ENCODE measurements around the gene CNTNAP2.
"Not testable (repeated sequence)": the region's sequence is repeated elsewhere in the genome, so short reads cannot be mapped to it uniquely, and the experiment has no call there.

Gene CNTNAP2

DNA sequence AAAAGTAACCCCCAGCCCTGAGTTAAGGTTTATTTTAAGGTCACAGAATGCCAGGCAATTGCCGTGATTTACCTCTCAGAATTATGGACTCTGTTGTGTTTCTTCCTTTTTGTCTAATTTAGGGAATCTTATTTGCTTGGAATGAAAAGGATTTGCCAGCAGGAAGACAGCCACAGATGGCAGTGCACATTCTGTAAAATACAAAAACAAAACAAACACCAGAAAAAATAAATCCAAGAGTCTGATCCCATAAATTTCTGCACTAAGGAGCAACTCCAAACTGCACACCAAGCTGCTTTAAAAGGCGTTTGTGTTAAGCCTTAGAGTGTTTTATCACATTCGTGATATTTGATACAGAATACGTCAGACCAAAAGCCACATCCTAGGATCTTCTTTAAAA lies 2275.0 kb downstream of the CNTNAP2 start:
- no peak for DNase-seq

DNA sequence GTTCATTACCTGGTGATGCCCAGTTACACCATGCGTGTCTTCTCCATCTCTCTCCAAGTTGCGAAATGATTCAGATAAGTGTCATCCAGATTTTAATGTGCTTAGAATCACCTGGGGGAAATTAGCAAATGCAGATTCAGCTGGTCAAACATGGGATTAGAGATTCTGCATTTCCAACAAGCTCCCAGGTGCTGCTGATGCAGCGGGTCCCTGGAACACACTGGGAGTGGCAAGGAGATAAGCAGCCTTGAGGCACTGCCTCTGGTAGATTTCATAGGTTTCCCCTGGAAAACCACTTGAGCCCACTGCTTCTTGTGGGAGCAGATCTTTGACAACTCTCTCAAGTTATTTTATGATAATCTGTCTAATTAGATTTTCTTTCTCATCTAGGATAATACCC lies 2278.0 kb downstream of the CNTNAP2 start:
- peak in 1 of 3 experiments; percentile 13 for DNase-seq

DNA sequence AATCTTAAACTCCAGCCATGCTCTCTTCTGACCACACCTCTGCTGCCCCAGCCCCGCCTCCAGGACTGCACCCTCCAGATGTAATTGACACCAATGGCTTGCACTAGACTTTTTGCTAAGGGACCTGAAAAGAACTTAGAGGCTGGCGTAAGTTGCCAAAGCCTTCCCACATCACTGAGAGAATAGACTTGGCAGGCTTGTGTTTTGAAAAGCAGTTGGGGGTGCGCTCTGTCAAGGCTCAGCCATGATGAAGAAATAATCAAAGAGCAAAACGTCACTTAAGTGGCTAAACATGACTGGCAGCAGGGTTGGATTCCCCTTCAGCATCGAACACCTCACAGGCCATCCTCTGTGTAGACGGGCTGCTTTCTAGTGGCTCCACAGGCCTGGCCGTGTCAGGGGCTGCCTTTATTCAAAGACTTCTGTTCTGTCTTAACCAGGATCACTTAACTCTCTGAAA lies 2278.8 kb downstream of the CNTNAP2 start:
- peak in 1 of 3 experiments; percentile 53 for DNase-seq

DNA sequence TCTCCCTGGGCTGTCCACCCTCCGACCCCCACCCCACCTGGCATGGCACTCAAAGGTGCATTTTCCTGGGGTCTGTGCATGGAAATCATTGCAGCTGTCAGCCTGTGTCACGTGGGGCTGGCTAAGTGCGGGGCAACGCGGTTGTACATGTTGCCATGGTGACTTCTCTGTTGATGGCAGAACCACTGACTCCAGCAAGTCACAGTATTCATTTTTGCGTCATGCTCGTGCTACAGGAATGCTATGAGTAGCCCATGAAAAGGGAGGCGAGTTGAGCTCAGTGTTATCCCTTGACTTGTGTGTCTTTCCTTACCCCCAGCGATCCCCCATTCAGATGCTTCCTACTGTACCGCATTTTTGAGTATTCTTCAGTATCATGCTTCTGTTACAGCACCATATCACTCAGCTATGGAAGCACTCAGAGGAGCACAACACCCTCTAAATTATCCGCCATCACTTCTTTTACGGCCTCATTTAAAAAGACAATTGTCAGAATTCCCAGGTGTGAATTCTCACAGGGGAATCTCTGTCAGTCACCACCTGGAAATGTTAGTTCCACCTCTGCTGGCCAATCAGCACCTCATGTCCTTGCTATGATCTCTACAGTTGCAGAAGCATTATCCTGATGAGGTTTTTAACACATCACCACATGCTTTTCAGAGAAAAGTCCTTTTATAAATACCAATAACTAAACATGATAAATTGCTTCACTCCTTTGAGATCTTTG lies 2279.6 kb downstream of the CNTNAP2 start:
- peak in 2 of 3 experiments; percentile 68 to 85 for DNase-seq

DNA sequence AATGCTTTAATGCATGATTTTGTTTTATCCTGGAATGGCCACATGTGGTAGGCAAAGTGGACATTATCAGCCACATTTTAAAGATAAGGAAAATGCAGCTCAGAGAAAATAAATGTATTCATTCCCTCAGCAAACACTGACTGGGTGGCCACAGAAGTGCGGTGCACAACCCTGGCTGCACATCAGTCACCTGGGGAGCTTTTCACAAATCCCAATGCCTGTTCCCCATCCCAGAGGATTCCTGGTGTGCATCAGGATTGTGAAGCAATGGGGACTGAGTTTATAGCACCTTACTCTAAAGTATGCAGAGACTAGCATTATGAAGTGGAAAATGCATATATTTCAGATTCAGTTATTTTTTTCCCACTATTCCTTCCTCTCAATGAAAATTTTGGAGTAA lies 2280.5 kb downstream of the CNTNAP2 start:
- no peak for DNase-seq

DNA sequence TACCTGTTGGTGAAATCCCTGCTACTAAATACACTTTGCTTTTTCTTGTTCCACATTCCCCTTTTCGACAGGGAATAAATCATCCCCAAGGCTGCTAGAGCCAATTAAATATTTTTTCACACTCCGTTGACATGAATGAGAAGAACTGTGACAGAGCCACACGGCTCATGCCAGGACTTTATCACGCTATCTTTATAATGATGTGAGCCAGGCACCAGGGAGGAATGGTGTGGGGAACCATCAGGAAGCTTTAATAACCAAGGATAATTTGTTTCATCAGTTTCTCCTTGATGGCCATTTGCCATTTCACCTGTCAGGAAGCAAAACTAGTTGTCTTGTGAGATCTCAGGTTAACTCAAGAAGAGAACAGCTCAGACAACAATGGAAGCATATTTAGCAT lies 2280.9 kb downstream of the CNTNAP2 start:
- peak in 2 of 3 experiments; percentile 12 to 58 for DNase-seq

DNA sequence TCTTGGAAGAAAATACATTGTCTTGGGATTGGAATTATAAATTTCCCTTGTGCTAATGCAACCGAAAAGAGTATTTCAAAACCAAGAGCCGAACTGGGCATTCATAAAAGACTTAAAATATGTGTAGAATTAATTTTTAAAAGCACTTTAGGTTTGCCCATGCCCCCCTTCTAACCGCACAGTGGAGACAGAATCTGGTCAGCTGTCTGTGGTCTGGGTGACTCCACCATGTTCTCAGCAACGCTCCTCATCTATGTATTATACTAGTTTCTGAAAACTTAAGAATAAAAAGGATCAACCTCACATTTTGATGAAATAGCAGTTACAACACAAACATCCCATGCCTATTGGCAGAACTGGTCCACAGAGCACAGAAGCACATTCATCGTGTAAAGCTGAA lies 2281.4 kb downstream of the CNTNAP2 start:
- no peak for DNase-seq

DNA sequence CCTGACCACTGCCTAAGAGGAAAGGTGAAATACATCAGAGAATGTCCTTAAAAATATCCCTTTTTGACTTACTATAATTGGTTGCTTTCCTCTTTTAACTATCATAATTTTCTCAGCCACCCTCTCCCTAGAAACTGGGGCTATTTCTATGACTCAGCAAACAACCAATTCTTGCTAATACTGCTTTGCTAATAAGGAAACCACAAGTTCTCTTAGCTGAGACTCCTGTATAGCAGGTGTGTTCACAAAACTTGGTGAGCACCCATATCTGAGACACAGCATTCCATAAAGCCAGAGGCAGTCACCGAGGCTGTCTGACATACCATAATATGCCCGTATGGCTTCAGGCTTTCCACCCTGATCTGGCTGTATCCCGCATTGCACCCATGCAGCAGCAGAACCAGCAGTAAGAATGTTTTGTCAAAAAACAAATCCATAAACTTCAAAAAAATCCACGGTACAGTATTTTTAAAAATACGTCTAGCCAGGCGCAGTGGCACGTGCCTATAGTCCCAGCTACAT lies 2282.3 kb downstream of the CNTNAP2 start:
- DNase-seq, result no peak

DNA sequence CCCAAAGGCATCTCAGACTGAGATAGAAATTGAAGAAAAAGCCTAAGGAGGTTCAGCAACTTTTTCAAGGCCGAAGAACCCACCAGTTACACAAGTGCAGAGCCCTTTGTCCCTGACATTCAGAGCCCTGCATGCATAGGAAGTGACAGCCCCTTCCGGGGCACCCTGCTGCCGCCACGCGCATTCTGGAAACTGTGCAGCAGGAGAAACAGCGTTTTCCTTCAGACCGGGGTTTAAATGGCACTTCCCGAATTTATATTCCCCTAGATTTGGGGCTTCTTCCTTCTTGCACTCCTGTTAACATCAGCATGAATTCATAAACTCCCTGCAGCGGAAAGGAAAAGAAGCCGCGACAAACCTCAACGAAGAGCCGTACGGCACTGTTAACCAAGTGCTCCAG lies 2283.5 kb downstream of the CNTNAP2 start:
- no peak for DNase-seq

DNA sequence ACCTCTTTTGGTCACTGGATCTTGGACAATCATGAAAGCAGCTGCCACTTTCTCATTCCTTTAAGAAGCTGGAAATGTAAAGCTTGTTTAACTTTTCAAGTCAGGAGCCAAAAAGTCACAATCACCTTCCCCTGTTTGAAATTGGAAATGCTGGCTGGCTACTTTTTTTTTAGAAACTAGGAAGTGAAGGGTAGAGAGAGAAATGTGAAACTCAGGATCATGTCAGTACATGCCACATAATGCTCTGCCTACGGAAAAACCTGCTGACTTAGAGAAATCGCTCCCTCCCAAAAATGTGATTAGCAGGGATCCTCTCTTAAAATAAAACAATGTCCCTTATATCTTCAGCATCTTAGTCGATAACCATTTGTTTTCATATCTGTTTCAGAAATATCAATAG lies 2285.6 kb downstream of the CNTNAP2 start:
- peak in 2 of 3 experiments; percentile 11 to 59 for DNase-seq

DNA sequence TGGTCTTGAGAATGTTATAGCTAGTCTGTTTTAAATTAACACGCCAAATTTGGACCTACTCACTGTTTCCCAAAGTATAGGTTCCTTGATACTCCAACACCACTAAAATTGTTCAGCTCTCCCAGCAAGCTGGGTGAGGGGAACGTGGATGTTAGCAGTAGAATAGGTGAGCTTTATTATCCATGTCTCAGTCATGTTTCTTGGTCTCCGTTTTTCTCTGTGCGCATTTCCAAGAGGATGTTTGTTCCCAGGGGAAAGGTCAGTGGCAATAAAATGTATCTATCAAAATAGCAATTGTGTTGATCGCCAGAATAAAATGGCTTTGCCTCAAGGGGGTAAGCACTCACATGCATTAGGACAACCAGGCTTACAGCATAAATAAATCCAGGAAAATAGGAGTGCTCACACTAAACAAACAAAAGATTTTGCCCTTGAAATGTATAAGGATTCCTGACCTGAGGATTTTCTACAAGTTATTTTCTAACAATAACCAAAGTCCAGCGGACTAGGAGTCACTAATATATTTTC lies 2286.9 kb downstream of the CNTNAP2 start:
- peak in 1 of 3 experiments; percentile 40 for DNase-seq

DNA sequence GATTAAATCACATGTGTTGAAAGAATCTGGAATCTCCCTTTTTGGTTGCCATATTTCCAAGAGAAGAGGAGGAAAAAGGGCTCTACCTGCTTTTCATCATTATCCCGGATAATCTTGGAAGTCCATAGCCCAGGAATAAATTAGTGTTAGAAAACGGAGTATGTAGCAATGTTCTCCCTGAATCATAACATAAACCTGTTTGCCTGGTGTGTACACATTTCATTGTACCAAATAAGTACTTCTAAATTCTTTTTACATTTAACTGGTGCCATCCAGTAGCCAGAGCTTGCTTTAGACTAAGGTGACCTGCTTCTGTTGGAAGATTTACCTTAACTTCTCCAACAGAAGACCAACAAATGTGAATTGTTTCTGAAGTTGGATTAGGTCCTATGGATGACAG lies 2291.7 kb downstream of the CNTNAP2 start:
- no peak for DNase-seq

DNA sequence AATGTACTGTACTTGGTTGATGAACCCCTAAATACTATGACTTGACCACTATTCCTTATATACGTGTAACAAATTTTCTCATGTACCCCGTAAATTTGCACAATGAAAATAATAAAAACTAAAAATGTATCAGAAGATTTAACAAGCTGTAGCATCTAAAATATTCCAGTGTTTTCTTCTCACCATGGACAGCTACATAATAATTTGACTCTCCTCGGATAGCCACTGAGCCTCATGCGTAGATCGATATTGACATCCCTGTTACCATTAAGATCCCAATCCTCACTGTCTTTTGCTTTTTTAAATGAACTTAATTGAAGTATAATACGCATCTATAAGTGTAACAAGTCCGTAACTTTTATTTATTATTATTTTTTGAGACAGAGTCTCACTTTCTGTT lies 2294.3 kb downstream of the CNTNAP2 start:
- DNase-seq, result no peak

DNA sequence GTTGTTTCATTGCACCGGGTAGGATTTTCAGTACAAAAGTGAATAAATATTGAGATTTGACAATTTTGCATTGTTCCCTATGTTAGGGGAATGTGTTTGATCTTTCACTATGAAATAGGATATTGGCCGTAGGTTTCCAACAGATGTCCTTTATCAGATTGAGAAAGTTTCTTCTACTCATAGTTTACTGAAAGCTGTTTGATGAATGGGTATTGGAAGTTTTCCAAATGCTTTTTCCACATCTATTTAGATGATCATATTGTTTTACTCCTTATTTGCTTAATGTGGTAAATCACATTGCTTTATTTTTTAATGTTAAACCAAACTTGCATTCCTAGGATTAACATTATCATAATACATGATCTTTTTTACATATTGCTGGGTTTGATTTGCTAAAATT lies 2296.1 kb downstream of the CNTNAP2 start:
- no peak for DNase-seq

DNA sequence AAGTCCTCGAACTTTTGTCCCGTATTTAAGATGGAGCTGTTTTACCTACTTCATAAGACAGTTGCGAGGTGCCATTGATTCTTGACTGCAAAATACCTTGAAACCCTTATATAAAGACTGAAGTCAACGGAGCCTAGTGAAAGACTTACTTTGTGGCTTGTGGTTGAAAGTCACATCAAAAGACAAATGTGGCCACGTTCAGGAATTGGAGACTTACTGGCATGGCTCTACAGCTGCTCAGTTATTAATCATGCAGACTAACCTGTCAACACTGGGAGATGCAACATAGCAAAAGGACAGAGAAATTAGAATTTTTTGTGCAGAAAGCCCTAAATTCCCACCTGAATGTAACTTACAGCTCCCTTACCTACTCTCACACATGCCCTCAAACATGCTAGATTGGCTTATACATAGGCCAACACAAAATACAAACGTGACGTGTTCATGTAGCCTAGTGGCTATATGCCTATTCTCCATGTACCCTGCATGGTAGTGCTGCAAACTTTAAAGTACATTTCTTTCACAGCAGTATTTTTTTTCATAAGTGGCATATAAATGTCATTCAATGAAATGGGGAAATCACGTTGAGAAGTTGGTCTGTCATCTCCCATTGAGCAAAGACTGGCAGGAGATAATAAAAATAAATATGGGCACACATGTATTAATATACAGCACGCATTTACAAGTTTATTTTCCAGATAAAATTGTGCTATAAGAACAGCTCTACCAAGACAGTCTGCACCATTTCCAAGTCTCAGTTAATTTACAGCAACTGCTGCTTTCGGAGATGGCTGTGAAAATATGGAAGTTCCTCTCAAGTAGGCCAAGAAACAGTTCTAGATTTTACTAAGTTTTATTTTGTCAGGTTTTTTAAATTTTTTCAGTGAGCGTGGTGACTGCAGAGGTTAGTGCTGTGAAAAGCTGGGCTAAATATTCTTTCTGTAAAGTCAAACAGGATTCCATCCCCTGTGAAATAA lies 2303.5 kb downstream of the CNTNAP2 start:
- no peak for DNase-seq

DNA sequence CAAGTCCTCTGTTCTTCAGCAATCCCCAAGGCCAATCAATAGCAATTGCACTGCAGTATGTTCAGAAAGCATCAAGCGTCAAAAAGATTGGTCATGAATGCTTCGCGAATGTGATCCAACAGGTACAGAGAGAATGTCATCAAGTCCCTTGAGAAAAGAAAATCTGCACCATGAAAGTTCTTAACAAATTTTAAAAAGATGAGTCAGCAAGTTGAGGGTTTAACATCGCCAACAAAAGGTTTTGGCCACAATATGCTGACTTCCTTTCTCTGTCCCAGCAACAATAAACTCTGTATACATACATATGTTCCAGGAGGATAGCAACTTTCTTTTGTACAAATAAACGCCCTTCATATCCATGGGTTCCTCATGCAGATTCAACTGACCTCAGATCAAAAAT lies 2305.4 kb downstream of the CNTNAP2 start:
- no peak for DNase-seq

DNA sequence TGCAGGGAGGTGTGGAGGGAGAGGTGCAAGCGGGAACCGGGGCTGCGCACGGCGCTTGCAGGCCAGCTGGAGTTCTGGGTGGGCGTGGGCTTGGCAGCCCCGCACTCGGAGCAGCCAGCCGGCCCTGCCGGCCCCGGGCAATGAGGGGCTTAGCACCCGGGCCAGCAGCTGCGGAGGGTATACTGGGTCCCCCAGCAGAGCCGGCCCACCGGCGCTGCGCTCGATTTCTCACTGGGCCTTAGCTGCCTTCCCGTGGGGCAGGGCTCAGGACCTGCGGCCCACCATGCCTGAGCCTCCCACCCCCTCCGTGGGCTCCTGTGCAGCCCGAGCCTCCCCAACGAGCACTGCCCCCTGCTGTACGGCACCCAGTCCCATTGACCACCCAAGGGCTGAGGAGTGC lies 2309.8 kb downstream of the CNTNAP2 start:
- DNase-seq, result not testable (repeated sequence)

DNA sequence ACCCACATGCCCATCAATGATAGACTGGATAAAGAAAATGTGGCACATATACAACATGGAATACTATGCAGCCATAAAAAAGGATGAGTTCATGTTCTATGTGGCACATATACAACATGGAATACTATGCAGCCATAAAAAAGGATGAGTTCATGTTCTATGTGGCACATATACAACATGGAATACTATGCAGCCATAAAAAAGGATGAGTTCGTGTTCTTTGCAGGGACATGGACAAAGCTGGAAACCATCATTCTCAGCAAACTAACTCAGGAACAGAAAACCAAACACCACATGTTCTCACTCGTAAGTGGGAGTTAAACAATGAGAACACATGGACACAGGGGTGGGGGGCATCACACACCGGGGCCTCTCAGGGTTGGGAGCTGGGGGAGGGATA lies 2314.1 kb downstream of the CNTNAP2 start:
- DNase-seq, result not testable (repeated sequence)

DNA sequence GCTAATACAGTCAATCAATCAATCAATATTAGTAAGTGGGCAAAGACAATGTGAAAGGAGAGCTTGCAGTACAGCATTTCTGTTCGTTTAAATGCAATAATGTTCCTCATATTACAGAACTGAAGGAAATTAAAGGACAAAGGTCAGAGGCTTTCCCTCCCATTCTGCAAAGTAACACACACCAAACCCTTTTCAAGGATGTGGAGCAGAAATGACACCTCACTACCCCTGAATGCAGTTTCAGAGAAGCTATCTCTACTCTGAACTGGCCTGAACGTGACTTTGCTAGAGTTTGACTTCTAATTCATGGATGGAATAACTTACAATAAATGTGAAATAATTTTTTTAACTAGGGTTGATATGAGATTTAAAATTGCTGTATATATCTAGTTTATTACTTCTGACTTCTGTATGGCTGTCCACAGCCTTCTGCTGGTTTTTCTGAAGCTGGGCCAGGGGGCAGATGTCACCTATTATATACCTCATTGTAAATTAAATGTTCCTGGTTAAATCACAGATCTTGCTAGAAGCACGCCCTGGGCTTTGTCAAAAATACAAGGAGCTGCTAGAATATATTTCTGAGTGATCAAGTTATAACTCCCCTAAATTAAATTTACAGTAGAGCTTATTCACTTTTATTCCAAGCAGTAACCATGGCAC lies 2317.1 kb downstream of the CNTNAP2 start:
- DNase-seq, result no peak

DNA sequence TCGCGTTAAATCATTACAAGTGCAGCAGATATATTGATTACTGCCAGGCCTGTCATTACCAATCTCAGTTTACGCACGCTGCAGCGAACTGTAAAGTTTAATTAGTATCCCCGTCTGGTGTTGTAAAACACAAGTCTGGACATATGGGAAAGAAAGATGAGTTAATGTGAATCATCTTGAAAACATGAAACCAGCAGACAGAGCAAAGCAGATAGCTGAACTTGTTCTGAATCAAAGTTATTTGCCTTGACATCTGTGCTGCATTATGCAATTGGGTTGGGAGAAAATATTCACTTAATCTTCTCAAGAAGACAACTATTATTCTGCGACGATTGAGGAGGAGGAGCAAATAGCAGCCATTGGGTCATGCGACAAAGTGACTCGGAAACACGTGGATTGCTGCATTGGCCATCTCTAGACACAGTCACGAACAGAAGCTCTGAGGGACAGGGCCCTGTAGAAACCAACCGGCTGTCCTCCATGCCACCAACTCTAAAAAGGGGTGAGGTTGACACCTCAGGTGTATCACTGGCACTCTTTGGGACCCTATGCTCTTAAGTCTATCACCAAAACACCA lies 2317.7 kb downstream of the CNTNAP2 start:
- no peak for DNase-seq

DNA sequence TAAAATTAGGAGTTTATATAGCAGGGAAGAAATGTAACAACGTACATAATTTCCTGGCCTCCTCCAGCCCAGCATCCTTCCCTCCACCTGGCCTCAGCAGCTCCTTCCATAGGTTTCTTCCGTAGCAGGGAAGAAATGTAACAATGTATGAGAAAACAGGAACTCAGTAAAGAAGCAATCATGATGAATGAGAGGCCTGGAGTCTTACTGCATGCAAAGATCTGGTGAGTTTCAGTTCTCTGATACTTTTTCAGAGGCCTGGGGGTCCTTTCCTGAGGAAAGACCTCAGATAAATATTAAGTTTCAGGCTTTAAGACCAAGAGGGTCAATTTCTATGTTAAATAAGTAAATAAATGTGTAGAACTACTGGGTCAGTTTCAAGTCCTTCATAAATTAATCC lies 2318.3 kb downstream of the CNTNAP2 start:
- no peak for DNase-seq

DNA sequence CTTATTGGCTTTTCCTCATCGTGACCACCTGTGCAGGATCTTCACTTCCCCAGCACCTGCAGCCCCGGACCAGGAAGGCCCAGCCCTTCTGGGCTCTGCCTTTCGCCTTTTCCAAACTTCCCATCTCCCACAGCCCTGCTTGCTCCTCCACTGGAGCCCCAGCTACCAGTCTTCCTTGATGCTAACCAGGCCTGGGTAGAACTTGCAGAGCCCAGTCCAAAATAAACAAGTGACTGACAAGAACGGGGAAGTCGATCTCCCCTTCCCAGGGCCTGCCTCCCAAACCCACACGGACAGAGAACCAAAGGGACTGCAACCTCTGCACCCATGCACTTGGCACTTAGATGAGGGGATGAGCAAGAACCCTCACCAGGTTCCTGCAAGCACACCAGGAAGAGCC lies 2319.1 kb downstream of the CNTNAP2 start:
- DNase-seq, result no peak
